Measurements from ENCODE around the gene MAP3K15. TPM values are rescaled to one million over a fixed set of nuclear protein-coding genes. Genes with fewer than 3 reads are reported as not detected.

The MAP3K15 gene
- under 1 TPM in 2 of 4 donors, not detected in 2; 0.14 to 0.16 TPM for total RNA-seq

DNA sequence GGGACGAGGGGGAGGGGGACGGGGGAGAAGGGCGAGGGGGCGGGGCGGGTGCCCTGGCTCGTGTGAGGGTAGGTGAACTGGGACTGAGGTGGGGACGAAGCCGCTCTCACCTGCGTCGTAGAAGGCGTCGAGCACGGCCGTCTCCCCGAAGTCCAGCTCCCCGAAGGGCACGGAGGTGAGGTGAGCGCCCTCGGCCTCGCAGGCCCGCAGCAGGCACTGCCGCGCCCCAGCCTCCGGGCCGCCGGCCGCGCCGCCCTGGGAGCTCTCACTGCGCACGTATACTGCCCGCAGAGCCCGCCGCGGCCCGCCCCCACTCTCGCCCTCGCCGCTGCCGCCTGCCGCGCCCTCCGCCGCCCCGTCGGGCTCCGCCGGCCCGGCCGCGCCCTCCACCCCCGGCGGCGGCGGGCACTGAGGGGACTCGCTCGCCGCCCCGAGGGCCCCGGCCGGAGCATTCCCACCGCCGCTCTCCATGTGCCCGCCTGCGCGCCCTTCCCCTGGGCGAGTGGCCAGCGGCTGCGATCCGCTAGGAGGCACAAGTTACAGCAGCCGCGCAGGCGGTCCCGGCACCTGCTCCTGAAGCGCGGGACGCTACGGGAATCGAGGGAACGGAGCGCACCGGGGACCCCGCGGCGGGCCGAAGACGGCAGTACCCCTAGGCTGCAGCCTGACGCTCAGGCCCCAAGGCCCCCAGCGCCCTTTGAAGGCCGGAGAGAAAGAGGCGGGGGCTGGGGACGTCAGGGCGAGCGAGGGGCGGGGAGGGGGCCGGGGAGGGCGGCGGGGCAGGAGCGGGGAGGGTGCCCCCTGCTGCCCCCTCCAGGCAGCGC lies at the start of gene MAP3K15:
MAP3K15 (minus strand) TSS at position 718 of the 824 bp plus-strand sequence; CDS start at position 471, 247 bp downstream.
- peak; percentile 14 for DNase-seq
- no peak within 1 kb of the TSS for H3K27ac ChIP-seq
- 61% methylated on average over 33 of the region's 100 CpGs; no CpG with 5 or more reads in 1 of the 2 donors for WGBS, 2 donors (ENCODE audit: low coverage in 1 of 2)
- no peaks in the 10 kb centered on the region for H3K9me3 ChIP-seq
- no peaks in the 10 kb centered on the region for H3K36me3 ChIP-seq
- H3K4me1 ChIP-seq = peaks cover 0 to 7% (median 0%) of the 10 kb centered on the region in 4 donors
- peak within 1 kb of the TSS in 3 of 4 donors; percentile 13 to 50 (median 29) for H3K4me3 ChIP-seq
- intact Hi-C loops (cut with DNase I; ENCODE audit: low total_unique reads) (no loop called here), in situ Hi-C loops (cut with MboI; ENCODE audit: low pct_ligation_motif_present in 1 of 4, low pct_unique_long_range_greater_than_20kb in 1 of 4, low sequenced_read_pairs in 3 of 4) (no loop called here)
- TF ChIP-seq POLR2AphosphoS5 (IDR thresholded peaks at IDR 0.05) = no peak
- TF ChIP-seq POLR2A (IDR thresholded peaks at IDR 0.05) = no peak
- TF ChIP-seq, protein P1, sequence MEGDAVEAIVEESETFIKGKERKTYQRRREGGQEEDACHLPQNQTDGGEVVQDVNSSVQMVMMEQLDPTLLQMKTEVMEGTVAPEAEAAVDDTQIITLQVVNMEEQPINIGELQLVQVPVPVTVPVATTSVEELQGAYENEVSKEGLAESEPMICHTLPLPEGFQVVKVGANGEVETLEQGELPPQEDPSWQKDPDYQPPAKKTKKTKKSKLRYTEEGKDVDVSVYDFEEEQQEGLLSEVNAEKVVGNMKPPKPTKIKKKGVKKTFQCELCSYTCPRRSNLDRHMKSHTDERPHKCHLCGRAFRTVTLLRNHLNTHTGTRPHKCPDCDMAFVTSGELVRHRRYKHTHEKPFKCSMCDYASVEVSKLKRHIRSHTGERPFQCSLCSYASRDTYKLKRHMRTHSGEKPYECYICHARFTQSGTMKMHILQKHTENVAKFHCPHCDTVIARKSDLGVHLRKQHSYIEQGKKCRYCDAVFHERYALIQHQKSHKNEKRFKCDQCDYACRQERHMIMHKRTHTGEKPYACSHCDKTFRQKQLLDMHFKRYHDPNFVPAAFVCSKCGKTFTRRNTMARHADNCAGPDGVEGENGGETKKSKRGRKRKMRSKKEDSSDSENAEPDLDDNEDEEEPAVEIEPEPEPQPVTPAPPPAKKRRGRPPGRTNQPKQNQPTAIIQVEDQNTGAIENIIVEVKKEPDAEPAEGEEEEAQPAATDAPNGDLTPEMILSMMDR (IDR thresholded peaks at IDR 0.05) = peak in 1 of 5 experiments; percentile 23
- peaks cover 23% of the 10 kb centered on the region for H3K27me3 ChIP-seq

DNA sequence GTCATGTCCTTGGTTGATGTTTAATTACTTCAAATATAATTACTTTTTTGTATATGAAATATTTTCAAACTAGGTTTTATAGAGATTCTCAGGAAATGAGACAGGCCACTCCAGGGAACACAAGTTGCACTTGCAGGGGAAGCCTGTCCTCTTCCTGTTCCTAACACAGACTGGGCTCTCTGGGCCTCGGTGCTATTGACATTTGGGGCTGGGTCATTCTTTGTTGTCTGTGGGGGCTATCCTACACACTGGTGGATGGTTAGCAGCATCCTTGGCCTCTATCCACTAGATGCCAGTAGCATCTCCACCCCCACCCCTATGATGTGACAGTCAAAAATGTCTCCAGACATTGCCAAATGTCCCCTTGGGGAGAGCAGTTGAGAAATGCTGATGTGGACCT lies 49.3 kb upstream of the MAP3K15 start:
- no peaks in the 10 kb centered on the region for H3K9me3 ChIP-seq
- H3K4me3 ChIP-seq = no peak overlapping the region
- intact Hi-C loops (cut with DNase I; ENCODE audit: low total_unique reads) (no loop called here), in situ Hi-C loops (cut with MboI; ENCODE audit: low pct_ligation_motif_present in 1 of 4, low pct_unique_long_range_greater_than_20kb in 1 of 4, low sequenced_read_pairs in 3 of 4) (no loop called here)
- H3K27me3 ChIP-seq = no peaks in the 10 kb centered on the region
- TF ChIP-seq EP300 (IDR thresholded peaks at IDR 0.05; ENCODE audit: low read depth) = no peak
- TF ChIP-seq POLR2AphosphoS5 (IDR thresholded peaks at IDR 0.05) = no peak
- TF ChIP-seq, protein P1 (IDR thresholded peaks at IDR 0.05) = no peak
- TF ChIP-seq POLR2A (IDR thresholded peaks at IDR 0.05) = no peak
- H3K4me1 ChIP-seq = no peaks in the 10 kb centered on the region
- no peaks in the 10 kb centered on the region for H3K36me3 ChIP-seq
- 43% methylated on average over 1 of the region's 1 CpG; no CpG with 5 or more reads in 1 of the 2 donors for WGBS, 2 donors (ENCODE audit: low coverage in 1 of 2)
- no peak overlapping the region for H3K27ac ChIP-seq
- DNase-seq = no peak

- H3K27me3 ChIP-seq = no peaks in the 10 kb centered on the region
- H3K27ac ChIP-seq = no peak overlapping the region
- H3K9me3 ChIP-seq = no peaks in the 10 kb centered on the region
- H3K36me3 ChIP-seq = no peaks in the 10 kb centered on the region
- intact Hi-C loops (cut with DNase I; ENCODE audit: low total_unique reads) = no loop called here
- in situ Hi-C loops (cut with MboI; ENCODE audit: low pct_ligation_motif_present in 1 of 4, low pct_unique_long_range_greater_than_20kb in 1 of 4, low sequenced_read_pairs in 3 of 4) = no loop called here
- TF ChIP-seq POLR2AphosphoS5 (IDR thresholded peaks at IDR 0.05) (no peak), POLR2A (IDR thresholded peaks at IDR 0.05) (no peak), EP300 (IDR thresholded peaks at IDR 0.05; ENCODE audit: low read depth) (no peak)
- TF ChIP-seq, protein P1 (IDR thresholded peaks at IDR 0.05) = no peak
- peak; percentile 14 for DNase-seq
- no peaks in the 10 kb centered on the region for H3K4me1 ChIP-seq
- no peak overlapping the region for H3K4me3 ChIP-seq
- WGBS, 2 donors (ENCODE audit: low coverage in 1 of 2) = 67% methylated on average over 6 of the region's 6 CpGs; no CpG with 5 or more reads in 1 of the 2 donors
Observed at GRCh38 chrX:19563746-19564145, 48.4 kb upstream of the MAP3K15 start.

DNA sequence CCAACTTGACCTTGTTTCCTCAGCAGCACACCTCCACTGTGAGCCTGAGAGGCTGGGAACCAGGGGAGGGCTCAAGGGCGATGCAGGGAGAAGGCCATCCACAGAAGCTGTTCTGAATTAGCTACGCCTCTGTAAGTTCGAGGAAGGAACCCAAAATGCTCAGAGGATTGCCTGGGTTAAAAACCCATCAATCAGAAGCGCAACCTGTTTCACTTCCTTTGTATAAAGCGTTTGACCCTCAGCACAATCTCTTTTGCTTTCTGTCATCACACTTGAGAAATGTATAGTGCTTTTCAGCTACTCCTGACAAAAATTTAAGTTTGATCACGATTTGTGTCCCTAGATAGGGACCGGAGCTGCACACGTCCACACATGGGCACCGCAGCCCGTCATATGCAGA lies 48.0 kb upstream of the MAP3K15 start:
- intact Hi-C loops (cut with DNase I; ENCODE audit: low total_unique reads) = no loop called here
- TF ChIP-seq, protein P1 (IDR thresholded peaks at IDR 0.05) = no peak
- TF ChIP-seq POLR2A (IDR thresholded peaks at IDR 0.05) (no peak), EP300 (IDR thresholded peaks at IDR 0.05; ENCODE audit: low read depth) (no peak), POLR2AphosphoS5 (IDR thresholded peaks at IDR 0.05) (no peak)
- Histone ChIP-seq H3K36me3 (no peaks in the 10 kb centered on the region), H3K27ac (no peak overlapping the region), H3K4me3 (no peak overlapping the region), H3K9me3 (no peaks in the 10 kb centered on the region), H3K27me3 (no peaks in the 10 kb centered on the region), H3K4me1 (no peaks in the 10 kb centered on the region)
- no peak for DNase-seq
- in situ Hi-C loops (cut with MboI; ENCODE audit: low pct_ligation_motif_present in 1 of 4, low pct_unique_long_range_greater_than_20kb in 1 of 4, low sequenced_read_pairs in 3 of 4) = no loop called here
- whole genome bisulfite sequencing, 2 donors (ENCODE audit: low coverage in 1 of 2) = 79 to 100% methylated on average over 1 to 10 of the region's 10 CpGs
